ENCODE measurements around the gene SMC5.

SMC5 gene

DNA sequence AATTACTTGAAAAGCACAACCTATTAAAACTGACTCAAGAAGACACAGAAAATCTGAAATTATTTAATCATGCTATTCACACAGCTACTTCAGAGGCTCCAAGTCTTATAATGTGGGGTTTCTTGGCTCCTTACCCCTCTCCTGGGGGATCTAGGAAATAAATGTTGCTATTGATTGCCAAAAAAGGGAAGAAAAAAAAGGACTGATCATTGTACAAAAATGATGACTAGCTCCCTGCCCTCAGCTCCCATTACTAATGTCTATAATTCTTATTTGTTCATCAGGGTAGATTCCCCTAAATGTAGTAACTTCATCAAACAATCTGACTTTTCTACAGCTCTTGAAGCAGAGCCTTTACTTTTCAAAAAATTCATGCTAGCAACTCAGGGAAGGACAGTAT is 3.3 kb upstream of the SMC5 start:
- no peaks in the 10 kb centered on the region for H3K9me3 ChIP-seq (ENCODE audit: insufficient read depth, low read depth, low read length)
- no peaks in the 10 kb centered on the region for H3K36me3 ChIP-seq (ENCODE audit: insufficient read depth, low read length)
- H3F3A ChIP-seq (ENCODE audit: low read depth), result no peaks in the 10 kb centered on the region
- peaks cover 52% of the 10 kb centered on the region for H3K4me1 ChIP-seq (ENCODE audit: insufficient read depth, low read length, poor library complexity, severe bottlenecking)
- no peak overlapping the region; the same call in 1 of the 2 replicates for H2AFZ ChIP-seq (ENCODE audit: low read length)
- peak overlapping the region; percentile 45 for H3K9ac ChIP-seq (ENCODE audit: low read depth, low read length, poor library complexity, severe bottlenecking)
- no peaks in the 10 kb centered on the region for H3K27me3 ChIP-seq (ENCODE audit: insufficient read depth, low read length, poor library complexity, severe bottlenecking)
- peak overlapping the region; percentile 44 for H3K4me3 ChIP-seq (ENCODE audit: low read length, poor library complexity, severe bottlenecking)
- peaks cover 31% of the 10 kb centered on the region for H3K79me2 ChIP-seq (ENCODE audit: insufficient read depth, low read length)
- no peaks in the 10 kb centered on the region for H3K9me2 ChIP-seq (replicated peaks; ENCODE audit: low read depth, low read length)
- peaks cover 12% of the 10 kb centered on the region for H4K20me1 ChIP-seq (ENCODE audit: insufficient read depth, low read length, poor library complexity, severe bottlenecking)
- no peak for TF ChIP-seq EZH2phosphoT487 (IDR thresholded peaks at IDR 0.05; ENCODE audit: borderline replicate concordance)
- TF ChIP-seq, protein P1, sequence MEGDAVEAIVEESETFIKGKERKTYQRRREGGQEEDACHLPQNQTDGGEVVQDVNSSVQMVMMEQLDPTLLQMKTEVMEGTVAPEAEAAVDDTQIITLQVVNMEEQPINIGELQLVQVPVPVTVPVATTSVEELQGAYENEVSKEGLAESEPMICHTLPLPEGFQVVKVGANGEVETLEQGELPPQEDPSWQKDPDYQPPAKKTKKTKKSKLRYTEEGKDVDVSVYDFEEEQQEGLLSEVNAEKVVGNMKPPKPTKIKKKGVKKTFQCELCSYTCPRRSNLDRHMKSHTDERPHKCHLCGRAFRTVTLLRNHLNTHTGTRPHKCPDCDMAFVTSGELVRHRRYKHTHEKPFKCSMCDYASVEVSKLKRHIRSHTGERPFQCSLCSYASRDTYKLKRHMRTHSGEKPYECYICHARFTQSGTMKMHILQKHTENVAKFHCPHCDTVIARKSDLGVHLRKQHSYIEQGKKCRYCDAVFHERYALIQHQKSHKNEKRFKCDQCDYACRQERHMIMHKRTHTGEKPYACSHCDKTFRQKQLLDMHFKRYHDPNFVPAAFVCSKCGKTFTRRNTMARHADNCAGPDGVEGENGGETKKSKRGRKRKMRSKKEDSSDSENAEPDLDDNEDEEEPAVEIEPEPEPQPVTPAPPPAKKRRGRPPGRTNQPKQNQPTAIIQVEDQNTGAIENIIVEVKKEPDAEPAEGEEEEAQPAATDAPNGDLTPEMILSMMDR (conservative IDR thresholded peaks at IDR 0.05; ENCODE audit: low read length), result no peak
- H3K4me2 ChIP-seq (ENCODE audit: low read depth, low read length, poor library complexity, severe bottlenecking), result peak overlapping the region; percentile 92

DNA sequence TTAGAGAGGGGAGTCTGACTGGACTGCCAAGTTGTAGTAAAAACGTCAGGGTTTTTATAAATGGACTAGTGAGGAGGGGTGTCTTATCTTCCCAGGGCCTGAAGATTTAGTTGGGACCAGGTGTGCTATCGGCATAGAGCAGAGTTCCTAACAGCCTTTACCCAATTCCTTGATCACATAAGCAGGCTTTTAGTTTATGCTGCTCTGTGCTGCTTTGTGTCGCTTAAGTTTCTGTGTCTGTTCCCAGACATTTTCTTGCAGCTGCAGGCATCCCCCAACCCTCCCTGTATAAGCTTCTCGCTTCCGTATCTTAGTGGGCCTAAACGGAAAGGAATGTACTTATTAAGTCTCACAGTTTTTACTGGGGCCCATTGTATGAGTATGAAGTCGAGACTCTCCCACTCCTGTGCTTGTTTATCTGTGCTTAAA is 2.6 kb upstream of the SMC5 start:
- TF ChIP-seq, protein P1 (conservative IDR thresholded peaks at IDR 0.05; ENCODE audit: low read length), result no peak
- no peak for TF ChIP-seq EZH2phosphoT487 (IDR thresholded peaks at IDR 0.05; ENCODE audit: borderline replicate concordance)
- Histone ChIP-seq H3K36me3 (ENCODE audit: insufficient read depth, low read length) (no peaks in the 10 kb centered on the region), H2AFZ (ENCODE audit: low read length) (no peak overlapping the region; the same call in 1 of the 2 replicates), H3K4me2 (ENCODE audit: low read depth, low read length, poor library complexity, severe bottlenecking) (peak overlapping the region; percentile 92), H3K27me3 (ENCODE audit: insufficient read depth, low read length, poor library complexity, severe bottlenecking) (no peaks in the 10 kb centered on the region), H3F3A (ENCODE audit: low read depth) (no peaks in the 10 kb centered on the region), H4K20me1 (ENCODE audit: insufficient read depth, low read length, poor library complexity, severe bottlenecking) (peaks cover 18% of the 10 kb centered on the region), H3K4me3 (ENCODE audit: low read length, poor library complexity, severe bottlenecking) (peak overlapping the region; percentile 44), H3K9me3 (ENCODE audit: insufficient read depth, low read depth, low read length) (no peaks in the 10 kb centered on the region), H3K9me2 (replicated peaks; ENCODE audit: low read depth, low read length) (no peaks in the 10 kb centered on the region), H3K79me2 (ENCODE audit: insufficient read depth, low read length) (peaks cover 38% of the 10 kb centered on the region), H3K4me1 (ENCODE audit: insufficient read depth, low read length, poor library complexity, severe bottlenecking) (peaks cover 59% of the 10 kb centered on the region), H3K9ac (ENCODE audit: low read depth, low read length, poor library complexity, severe bottlenecking) (peak overlapping the region; percentile 45)

DNA sequence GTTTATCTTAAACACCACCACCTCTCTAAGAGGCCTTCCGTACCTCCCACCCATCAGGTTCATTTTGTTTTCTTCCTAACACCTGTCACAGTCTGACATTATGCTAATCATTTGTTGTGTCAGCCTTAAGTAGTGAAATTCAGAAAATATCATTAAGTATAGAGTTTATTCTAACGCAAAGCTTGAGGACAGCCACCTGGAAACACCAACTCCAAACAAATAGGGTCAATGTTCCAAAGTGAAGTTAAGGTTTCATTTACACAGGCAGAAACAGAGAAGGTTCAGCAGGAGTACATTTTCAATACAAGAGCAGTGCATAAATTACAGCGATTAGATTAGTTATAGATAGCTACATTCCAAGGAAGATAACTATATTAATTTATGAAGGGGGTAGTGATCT is 1.3 kb upstream of the SMC5 start:
- Histone ChIP-seq H3F3A (ENCODE audit: low read depth) (no peaks in the 10 kb centered on the region), H3K9me2 (replicated peaks; ENCODE audit: low read depth, low read length) (no peaks in the 10 kb centered on the region), H3K4me2 (ENCODE audit: low read depth, low read length, poor library complexity, severe bottlenecking) (peak overlapping the region; percentile 92), H3K4me3 (ENCODE audit: low read length, poor library complexity, severe bottlenecking) (peak overlapping the region; percentile 79), H3K9ac (ENCODE audit: low read depth, low read length, poor library complexity, severe bottlenecking) (peak overlapping the region; percentile 90), H3K36me3 (ENCODE audit: insufficient read depth, low read length) (no peaks in the 10 kb centered on the region), H3K9me3 (ENCODE audit: insufficient read depth, low read depth, low read length) (no peaks in the 10 kb centered on the region), H4K20me1 (ENCODE audit: insufficient read depth, low read length, poor library complexity, severe bottlenecking) (peaks cover 32% of the 10 kb centered on the region), H3K27me3 (ENCODE audit: insufficient read depth, low read length, poor library complexity, severe bottlenecking) (no peaks in the 10 kb centered on the region), H2AFZ (ENCODE audit: low read length) (peak overlapping the region; percentile 96; the same call in 1 of the 2 replicates), H3K4me1 (ENCODE audit: insufficient read depth, low read length, poor library complexity, severe bottlenecking) (peaks cover 73% of the 10 kb centered on the region), H3K79me2 (ENCODE audit: insufficient read depth, low read length) (peaks cover 52% of the 10 kb centered on the region)
- no peak for TF ChIP-seq EZH2phosphoT487 (IDR thresholded peaks at IDR 0.05; ENCODE audit: borderline replicate concordance)
- TF ChIP-seq, protein P1 (conservative IDR thresholded peaks at IDR 0.05; ENCODE audit: low read length), result no peak

Data from Loucy (cell line).